Hematopoietic multipotent progenitor cell treated with erythropoietin and hydrocortisone succinate and interleukin-3 and kit ligand, for 17 days (in vitro differentiated cells): ENCODE data around the gene CKAP5.

Experiments
- DNase-seq: peaks from one replicate; pipeline ENCODE4 v3.0.0-alpha.2; 2015; ENCODE audit warnings: low spot score

The CKAP5 gene

GRCh38 chr11:46766656-46767055 is 79.4 kb downstream of the CKAP5 start:
- DNase-seq = no peak

- DNase-seq = no peak
These were observed 83.8 kb downstream of the CKAP5 start for GRCh38 chr11:46762248-46762647.

GRCh38 chr11:46761807-46762206 is 84.3 kb downstream of the CKAP5 start:
- no peak for DNase-seq

- DNase-seq = no peak
These were observed 85.5 kb downstream of the CKAP5 start for GRCh38 chr11:46760429-46761128.

- DNase-seq = no peak
These were observed 86.9 kb downstream of the CKAP5 start for GRCh38 chr11:46759196-46759595.

GRCh38 chr11:46755962-46756361 is 90.1 kb downstream of the CKAP5 start:
- no peak for DNase-seq

- no peak for DNase-seq
These were observed 98.9 kb downstream of the CKAP5 start for GRCh38 chr11:46747150-46747549.

- DNase-seq = no peak
These were observed 100.1 kb downstream of the CKAP5 start for GRCh38 chr11:46745995-46746394.

GRCh38 chr11:46745328-46745727 is 100.8 kb downstream of the CKAP5 start:
- no peak for DNase-seq

- DNase-seq = no peak
These were observed 102.3 kb downstream of the CKAP5 start for GRCh38 chr11:46743693-46744339.

- DNase-seq = no peak
These were observed 103.0 kb downstream of the CKAP5 start for GRCh38 chr11:46743043-46743442.

- no peak for DNase-seq
These were observed 104.2 kb downstream of the CKAP5 start for GRCh38 chr11:46741600-46742484.

GRCh38 chr11:46738887-46739286 is 107.2 kb downstream of the CKAP5 start:
- no peak for DNase-seq

GRCh38 chr11:46737699-46738098 is 108.4 kb downstream of the CKAP5 start:
- no peak for DNase-seq

- no peak for DNase-seq
These were observed 109.5 kb downstream of the CKAP5 start for GRCh38 chr11:46736615-46737014.

- no peak for DNase-seq
These were observed 109.9 kb downstream of the CKAP5 start for GRCh38 chr11:46736146-46736545.

GRCh38 chr11:46733234-46733633 is 112.8 kb downstream of the CKAP5 start:
- DNase-seq = no peak

- DNase-seq = no peak
These were observed 114.5 kb downstream of the CKAP5 start for GRCh38 chr11:46731545-46731944.

GRCh38 chr11:46729110-46730027 is 116.7 kb downstream of the CKAP5 start:
- no peak for DNase-seq

GRCh38 chr11:46728659-46729040 is 117.4 kb downstream of the CKAP5 start:
- no peak for DNase-seq

GRCh38 chr11:46727952-46728658 is 118.0 kb downstream of the CKAP5 start:
- no peak for DNase-seq
